Activated CD4-positive, alpha-beta T cell treated with anti-CD3 and anti-CD28 coated beads, Interleukin-2, amount 10 ng/mL, durations not matched to agents 24 days and 14 days (primary cell): ENCODE data around the gene EGFL8. TPM values are rescaled to one million over a fixed set of nuclear protein-coding genes. Genes with fewer than 3 reads are reported as not detected.
A peak's percentile ranks its signal among the peaks of the same experiment; 100 is the strongest.
"Not testable (repeated sequence)": the region's sequence is repeated elsewhere in the genome, so short reads cannot be mapped to it uniquely, and the experiment has no call there.

Source experiments
- DNase-seq: peaks from one replicate; pipeline ENCODE4 v3.0.0; 2022
- H3K27ac Mint-ChIP-seq: one replicate; pipeline ENCODE4 v1.8.0; 2022; ENCODE audit warnings: mild to moderate bottlenecking, mixed read lengths
- H3K27me3 Mint-ChIP-seq: one replicate; pipeline ENCODE4 v1.8.0; 2022; ENCODE audit warnings: mixed read lengths
- H3K36me3 Mint-ChIP-seq: one replicate; pipeline ENCODE4 v1.8.0; 2022; ENCODE audit warnings: low read depth, mild to moderate bottlenecking, mixed read lengths
- H3K4me1 Mint-ChIP-seq: one replicate; pipeline ENCODE4 v1.8.0; 2021; ENCODE audit warnings: mixed read lengths
- H3K4me3 Mint-ChIP-seq: one replicate; pipeline ENCODE4 v1.8.0; 2022; ENCODE audit warnings: mild to moderate bottlenecking, moderate library complexity, mixed read lengths
- H3K9me3 Mint-ChIP-seq: one replicate; pipeline ENCODE4 v1.8.0; 2021; ENCODE audit warnings: mixed read lengths
- intact Hi-C: fragments of 100-400 bp; cut with micrococcal nuclease; formaldehyde crosslinking; loops from one replicate; pipeline ENCODE4 v1.15.1; 2023
- total RNA-seq: library from RNA; stranded (reverse); gene quantifications from 2 replicates; pipeline ENCODE4 v1.2.3, GENCODE V29; 2022

Gene EGFL8
- total RNA-seq, 1 donor from 2014 or later: 8.6 TPM

- intact Hi-C loops: loop anchor here (1.0 to 10.0 kb wide), 8 partner anchors 12 to 1237 kb away; partner anchors contain the start of genes ATF6B, BRD2, CUTA and HSD17B8
- peak within 1 kb of the TSS; percentile 86 for H3K4me3 Mint-ChIP-seq
- H3K4me1 Mint-ChIP-seq: peaks cover 59% of the 10 kb centered on the region
- no peaks in the 10 kb centered on the region for H3K27me3 Mint-ChIP-seq
- peaks cover 35% of the 10 kb centered on the region for H3K36me3 Mint-ChIP-seq
- peak; percentile 98 for DNase-seq
- peak within 1 kb of the TSS; percentile 95 for H3K27ac Mint-ChIP-seq
- no peaks in the 10 kb centered on the region for H3K9me3 Mint-ChIP-seq
These were observed 13.6 kb downstream of the EGFL8 start, which contains the start of gene RNF5 for GRCh38 chr6:32177788-32178546. Gene RNF5, plus strand, starts transcription at chr6:32178405. Its CDS starts 107 bp downstream, at chr6:32178512.

- intact Hi-C loops: loop anchor here (1.0 to 10.0 kb wide), 8 partner anchors 12 to 1236 kb away; partner anchors contain the start of genes ATF6B, BRD2, CUTA and HSD17B8
- peaks cover 53% of the 10 kb centered on the region for H3K4me1 Mint-ChIP-seq
- no peaks in the 10 kb centered on the region for H3K9me3 Mint-ChIP-seq
- DNase-seq: peak; percentile 71
- peak overlapping the region; percentile 86 for H3K4me3 Mint-ChIP-seq
- H3K36me3 Mint-ChIP-seq: peaks cover 38% of the 10 kb centered on the region
- H3K27ac Mint-ChIP-seq: peak overlapping the region; percentile 95
- H3K27me3 Mint-ChIP-seq: no peaks in the 10 kb centered on the region
These were observed 14.4 kb downstream of the EGFL8 start for GRCh38 chr6:32178547-32179440.

GRCh38 chr6:32179766-32180405, 15.5 kb downstream of the EGFL8 start:
- intact Hi-C loops: loop anchor here (5.0 to 10.0 kb wide), 5 partner anchors 223 to 1235 kb away; partner anchors contain the start of genes BRD2, CUTA, HSD17B8 and NELFE
- no peak for DNase-seq
- Mint-ChIP-seq H3K27ac (peak overlapping the region; percentile 95), H3K9me3 (no peaks in the 10 kb centered on the region), H3K4me3 (peak overlapping the region; percentile 86), H3K36me3 (peaks cover 44% of the 10 kb centered on the region), H3K27me3 (no peaks in the 10 kb centered on the region), H3K4me1 (peaks cover 48% of the 10 kb centered on the region)

GRCh38 chr6:32181148-32181702, 16.8 kb downstream of the EGFL8 start:
- peaks cover 48% of the 10 kb centered on the region for H3K4me1 Mint-ChIP-seq
- H3K4me3 Mint-ChIP-seq: no peak overlapping the region
- H3K36me3 Mint-ChIP-seq: peaks cover 53% of the 10 kb centered on the region
- no peaks in the 10 kb centered on the region for H3K9me3 Mint-ChIP-seq
- DNase-seq: no peak
- no peaks in the 10 kb centered on the region for H3K27me3 Mint-ChIP-seq
- peak overlapping the region; percentile 55 for H3K27ac Mint-ChIP-seq
- intact Hi-C loops: no loop called here

DNA sequence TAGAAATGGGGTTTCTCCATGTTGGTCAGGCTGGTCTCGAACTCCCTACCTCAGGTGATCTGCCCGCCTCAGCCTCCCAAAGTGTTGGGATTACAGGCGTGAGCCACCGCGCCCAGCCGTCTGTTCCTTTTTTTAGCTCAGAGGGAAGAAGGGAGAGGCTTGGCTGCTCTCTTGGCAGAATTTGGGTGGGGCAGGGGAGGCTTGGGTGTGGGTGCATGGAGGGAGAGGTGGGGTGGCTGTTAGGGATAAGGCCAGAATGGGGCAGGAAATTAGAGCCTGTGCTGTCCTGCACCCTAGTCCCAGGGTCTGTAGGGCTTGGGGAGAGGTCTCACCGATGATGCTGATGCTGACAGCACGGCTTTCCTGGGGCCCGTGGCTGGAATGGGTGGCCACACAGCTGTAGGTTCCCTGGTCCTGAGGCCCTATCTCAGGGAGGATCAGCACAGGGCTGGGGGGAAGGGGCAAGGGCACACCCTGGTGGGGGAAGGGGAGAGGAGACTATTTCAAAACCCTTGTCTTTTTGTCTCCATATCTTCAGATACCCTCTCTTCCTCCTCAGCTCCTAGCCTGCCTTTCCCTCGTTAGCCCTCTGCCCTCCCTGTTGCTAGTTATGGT, 17.6 kb downstream of the EGFL8 start:
- Mint-ChIP-seq H3K36me3 (peaks cover 61% of the 10 kb centered on the region), H3K4me1 (peaks cover 47% of the 10 kb centered on the region)

GRCh38 chr6:32182555-32182981, 18.2 kb downstream of the EGFL8 start:
- H3K4me3 Mint-ChIP-seq: no peak overlapping the region
- H3K27ac Mint-ChIP-seq: peak overlapping the region; percentile 54
- DNase-seq: no peak
- intact Hi-C loops: no loop called here
- peaks cover 66% of the 10 kb centered on the region for H3K36me3 Mint-ChIP-seq
- peaks cover 48% of the 10 kb centered on the region for H3K4me1 Mint-ChIP-seq
- no peaks in the 10 kb centered on the region for H3K9me3 Mint-ChIP-seq
- no peaks in the 10 kb centered on the region for H3K27me3 Mint-ChIP-seq

More for the DNA sequence above, 17.6 kb downstream of the EGFL8 start:
- no peaks in the 10 kb centered on the region for H3K27me3 Mint-ChIP-seq
- H3K27ac Mint-ChIP-seq: no peak overlapping the region
- no peak for DNase-seq
- no peak overlapping the region for H3K4me3 Mint-ChIP-seq
- intact Hi-C loops: no loop called here
- H3K9me3 Mint-ChIP-seq: no peaks in the 10 kb centered on the region

DNA sequence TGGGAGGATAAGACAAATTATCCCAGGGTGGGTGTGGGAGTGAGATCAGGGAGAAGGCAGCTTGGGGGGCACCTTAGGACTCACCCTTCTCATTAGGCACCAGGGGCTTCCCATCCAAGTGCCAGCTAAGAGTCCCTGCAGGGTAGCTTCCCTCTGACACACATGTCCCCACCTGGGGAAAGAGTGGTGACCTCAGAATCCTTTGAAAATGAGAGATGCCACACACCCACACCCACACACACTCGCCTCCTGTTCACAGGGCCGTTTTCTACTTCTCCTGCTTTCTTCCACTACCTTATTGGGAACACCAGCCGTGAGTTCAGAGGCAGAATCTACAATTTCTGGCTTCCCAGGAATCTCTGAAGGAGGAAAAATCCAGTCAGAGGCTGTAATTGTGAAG, 18.6 kb downstream of the EGFL8 start:
- Mint-ChIP-seq H3K36me3 (peaks cover 68% of the 10 kb centered on the region), H3K27ac (peak overlapping the region; percentile 54), H3K9me3 (no peaks in the 10 kb centered on the region), H3K27me3 (no peaks in the 10 kb centered on the region), H3K4me3 (no peak overlapping the region), H3K4me1 (peaks cover 47% of the 10 kb centered on the region)
- DNase-seq: no peak
- intact Hi-C loops: no loop called here

DNA sequence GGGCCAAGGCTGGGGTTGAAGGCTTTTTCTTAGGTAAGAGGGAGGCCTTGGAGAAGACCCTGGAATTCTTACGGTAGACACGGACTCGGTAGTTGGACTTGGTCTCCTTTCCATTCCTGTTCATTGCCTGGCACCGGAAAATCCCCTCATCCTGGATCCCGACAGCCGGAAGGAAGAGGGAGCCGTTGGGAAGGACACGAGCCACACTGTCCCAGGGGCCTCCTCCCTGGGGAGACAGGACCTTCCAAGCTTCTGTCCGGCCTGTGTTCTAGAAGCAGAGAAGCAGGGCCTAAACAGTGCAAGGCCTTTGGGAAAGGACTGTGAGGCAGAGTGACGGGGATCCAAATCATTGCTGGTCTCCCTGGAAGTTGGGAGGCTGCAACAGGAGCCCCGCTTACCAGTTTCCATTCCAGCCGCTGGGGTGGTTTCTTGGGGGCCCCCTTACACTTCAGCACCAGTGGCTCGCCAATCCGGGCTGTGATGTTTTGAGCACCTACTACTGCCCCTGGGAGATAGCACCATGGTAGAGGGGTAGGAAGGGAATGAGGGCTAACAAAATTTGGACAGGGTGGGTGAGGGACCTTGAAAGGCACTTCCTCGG, 19.2 kb downstream of the EGFL8 start:
- Mint-ChIP-seq H3K4me1 (peaks cover 48% of the 10 kb centered on the region), H3K4me3 (no peak overlapping the region), H3K27ac (peak overlapping the region; percentile 67), H3K27me3 (no peaks in the 10 kb centered on the region), H3K9me3 (no peaks in the 10 kb centered on the region), H3K36me3 (peaks cover 67% of the 10 kb centered on the region)
- intact Hi-C loops: no loop called here
- DNase-seq: no peak

DNA sequence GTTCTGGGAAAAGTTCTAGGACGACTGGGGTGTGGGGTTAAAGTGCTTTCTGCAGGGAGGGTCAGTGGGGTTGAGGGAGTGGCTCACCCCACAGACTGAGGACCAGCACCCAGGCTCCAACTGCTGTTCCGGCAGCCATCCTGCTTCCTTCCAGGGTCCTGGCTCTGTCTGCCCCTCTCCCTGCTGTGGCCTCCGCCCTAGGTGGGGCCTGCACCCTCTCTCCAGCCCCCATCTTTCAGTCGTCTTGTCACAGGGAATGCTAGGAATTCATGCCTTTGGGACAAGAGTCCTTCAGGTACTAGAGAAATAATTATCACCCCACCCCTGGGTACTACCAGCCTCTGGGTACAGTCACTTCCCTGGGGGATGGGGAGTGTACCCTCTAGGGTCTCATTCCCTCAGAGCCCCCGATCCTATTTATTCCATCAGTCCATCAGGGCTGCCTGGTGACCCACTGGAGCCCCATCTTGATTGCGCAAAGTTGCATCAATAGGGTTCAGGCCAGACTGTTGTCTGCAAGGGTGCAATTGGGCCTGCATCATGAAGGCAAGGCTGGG, 19.8 kb downstream of the EGFL8 start, which contains the start of gene AGER:
Gene AGER, minus strand, starts transcription at position 170 of the 557 bp plus-strand sequence. Its CDS starts 31 bp downstream, at position 139.
- H3K36me3 Mint-ChIP-seq: peaks cover 67% of the 10 kb centered on the region
- peaks cover 48% of the 10 kb centered on the region for H3K4me1 Mint-ChIP-seq
- H3K9me3 Mint-ChIP-seq: no peaks in the 10 kb centered on the region
- DNase-seq: no peak
- H3K27ac Mint-ChIP-seq: peak within 1 kb of the TSS; percentile 67
- intact Hi-C loops: no loop called here
- H3K27me3 Mint-ChIP-seq: no peaks in the 10 kb centered on the region
- no peak within 1 kb of the TSS for H3K4me3 Mint-ChIP-seq

- intact Hi-C loops, H3K9me3 Mint-ChIP-seq, H3K27me3 Mint-ChIP-seq: not testable (repeated sequence)
- Mint-ChIP-seq H3K4me1 (peaks cover 44% of the 10 kb centered on the region), H3K27ac (peak overlapping the region; percentile 89), H3K36me3 (peaks cover 65% of the 10 kb centered on the region), H3K4me3 (peak overlapping the region; percentile 46)
- DNase-seq: peak; percentile 75
These were observed 21.3 kb downstream of the EGFL8 start for GRCh38 chr6:32185681-32186131.

DNA sequence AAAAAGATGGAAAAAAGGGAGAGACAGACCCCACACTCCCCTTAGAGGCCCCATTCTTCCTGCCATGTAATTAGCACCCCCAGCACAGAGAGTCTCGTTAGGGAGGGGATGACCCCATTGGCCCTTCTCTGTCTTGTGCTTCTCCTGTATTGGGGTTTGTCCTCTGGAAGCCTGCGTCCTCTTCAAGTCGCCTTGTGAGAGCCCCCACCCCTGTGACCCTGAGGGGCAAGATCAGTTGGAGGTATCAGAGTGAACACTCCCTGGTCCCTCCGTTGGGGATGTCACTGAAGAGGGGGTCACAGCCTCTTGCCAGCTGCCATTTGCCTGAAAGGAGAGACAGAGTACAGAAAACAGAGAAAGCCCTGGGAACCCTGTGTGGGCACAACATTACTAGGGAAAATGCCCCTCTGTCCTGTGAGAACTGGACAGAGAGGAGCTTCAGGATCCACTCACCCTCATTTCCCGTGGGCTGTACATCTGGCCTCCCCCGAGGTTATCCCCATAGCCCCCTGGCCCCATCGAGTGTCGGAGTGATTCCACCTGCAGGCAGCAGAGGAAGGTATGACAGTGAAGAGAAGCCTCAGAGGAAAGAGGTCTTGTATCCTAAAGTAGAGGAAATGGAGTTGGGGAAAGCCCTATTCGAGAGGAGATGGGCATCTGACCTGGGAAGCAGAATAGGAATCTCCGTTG, 21.9 kb downstream of the EGFL8 start:
- peak overlapping the region; percentile 46 for H3K4me3 Mint-ChIP-seq
- peaks cover 46% of the 10 kb centered on the region for H3K4me1 Mint-ChIP-seq
- H3K27me3 Mint-ChIP-seq, DNase-seq, intact Hi-C loops, H3K9me3 Mint-ChIP-seq: not testable (repeated sequence)
- peaks cover 62% of the 10 kb centered on the region for H3K36me3 Mint-ChIP-seq
- H3K27ac Mint-ChIP-seq: peak overlapping the region; percentile 89
